22Rv1 (cell line): ENCODE measurements around the gene RAB11FIP3.

Experiments used
- CTCF ChIP-seq: fragments of 450-650 bp; IDR thresholded peaks from 2 replicates; pipeline ENCODE4 v1.5.1; 2017; ENCODE audit warnings: mild to moderate bottlenecking
- ZFX ChIP-seq: fragments of 450-650 bp; IDR thresholded peaks from 2 replicates; pipeline ENCODE4 v1.6.1; 2017; ENCODE audit warnings: antibody characterized with exemption, borderline replicate concordance

GRCh38 chr16:396605-397004 lies 28.8 kb upstream of the RAB11FIP3 start:
- TF ChIP-seq ZFX (no peak), CTCF (no peak)
